Endodermal cell (in vitro differentiated cells): ENCODE data around the gene KRTAP1-4. TPM values are rescaled to one million over a fixed set of nuclear protein-coding genes. Genes with fewer than 3 reads are reported as not detected.

ENCODE experiments used
- DNase-seq: peaks from one replicate; pipeline ENCODE4 v3.0.0-alpha.2; 2017
- H3K27ac ChIP-seq: 2 replicates; pipeline ENCODE4 v1.5.1; 2013; ENCODE audit warnings: mild to moderate bottlenecking, low read depth, low read length, moderate library complexity
- H3K27me3 ChIP-seq: 2 replicates; pipeline ENCODE4 v1.6.1; 2013; ENCODE audit warnings: mild to moderate bottlenecking, low read length, moderate library complexity; ENCODE audit not compliant: insufficient read depth, control insufficient read depth, poor library complexity, severe bottlenecking
- H3K36me3 ChIP-seq: 2 replicates; pipeline ENCODE4 v1.7.0; 2013; ENCODE audit warnings: mild to moderate bottlenecking, low read length, moderate library complexity; ENCODE audit not compliant: control insufficient read depth, insufficient read depth
- H3K4me1 ChIP-seq: one replicate; pipeline ENCODE4 v1.7.0; 2013; ENCODE audit warnings: low read length; ENCODE audit not compliant: control insufficient read depth, insufficient read depth
- H3K4me3 ChIP-seq: 2 replicates; pipeline ENCODE4 v1.5.1; 2013; ENCODE audit warnings: mild to moderate bottlenecking, low read length, moderate library complexity
- H3K9ac ChIP-seq: 2 replicates; pipeline ENCODE4 v1.6.1; 2013; ENCODE audit warnings: mild to moderate bottlenecking, low read length, moderate library complexity; ENCODE audit not compliant: poor library complexity, severe bottlenecking; ENCODE audit errors: extremely low read depth
- H3K9me3 ChIP-seq: 2 replicates; pipeline ENCODE4 v1.6.1; 2013; ENCODE audit warnings: mild to moderate bottlenecking, low read length, moderate library complexity; ENCODE audit not compliant: control insufficient read depth
- H3K27ac Mint-ChIP-seq: 2 replicates; pipeline ENCODE4 v1.8.0; 2020; ENCODE audit warnings: mixed read lengths
- H3K27me3 Mint-ChIP-seq: 2 replicates; pipeline ENCODE4 v1.8.0; 2021; ENCODE audit warnings: mild to moderate bottlenecking, mixed read lengths; ENCODE audit not compliant: insufficient read depth
- H3K36me3 Mint-ChIP-seq: 2 replicates; pipeline ENCODE4 v1.8.0; 2020; ENCODE audit warnings: low read depth, mixed read lengths
- H3K4me1 Mint-ChIP-seq: 2 replicates; pipeline ENCODE4 v1.8.0; 2020; ENCODE audit warnings: mixed read lengths
- H3K4me3 Mint-ChIP-seq: 2 replicates; pipeline ENCODE4 v1.8.0; 2020; ENCODE audit warnings: mild to moderate bottlenecking, moderate library complexity, mixed read lengths
- H3K9me3 Mint-ChIP-seq: 2 replicates; pipeline ENCODE4 v1.8.0; 2020; ENCODE audit warnings: mild to moderate bottlenecking, mixed read lengths
- WGBS, 2 experiments: methylation state at CpG; one replicate each; pipeline versions ENCODE4 v1.1.5 to v1.1.7; 2013; ENCODE audit warnings: missing lambda C conversion rate in 2 of 2, mixed read lengths in 1 of 2; ENCODE audit not compliant: insufficient coverage in 1 of 2, insufficient read length in 1 of 2; 5-methylcytosine and 5-hydroxymethylcytosine counted together
- total RNA-seq, 2 donors: library from RNA; stranded (reverse); fragmentation: NEBNext Ultra II Directional in 1 of 2; extraction: Animal tissue kit (Norgen Biotek cat#: 25700) in 1 of 2; gene quantifications; 2 replicates in 1 of 2; 3 replicates in 1 of 2; pipeline ENCODE4 v1.2.1, GENCODE V29; 2021
- TF ChIP-seq, protein P1 (sequence below): fragments of 200-600 bp; sonication (generic); conservative IDR thresholded peaks from 2 replicates; pipeline ENCODE4 v1.5.0; 2021; ENCODE audit warnings: antibody characterized with exemption, mild to moderate bottlenecking

Gene KRTAP1-4
- total RNA-seq, 2 donors from 2014 or later: not detected

DNA sequence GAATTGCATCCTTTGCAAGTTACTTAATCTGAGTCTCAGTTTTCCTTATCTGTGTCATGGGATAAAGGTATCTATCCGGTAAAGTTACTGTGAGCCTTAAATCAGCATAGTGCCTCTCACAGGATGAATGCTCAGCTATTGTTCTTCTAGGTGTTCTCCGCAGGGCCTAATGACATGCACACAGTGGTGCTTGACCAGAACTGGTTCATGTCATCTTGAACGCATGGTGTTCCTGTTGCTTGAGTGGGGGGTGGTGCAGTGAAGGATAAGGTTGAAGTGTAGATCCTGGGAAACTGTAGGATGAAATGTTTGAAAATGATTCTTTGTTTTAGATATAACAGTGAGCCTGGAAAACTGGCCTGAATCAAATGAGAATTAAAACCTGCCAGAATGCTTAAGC lies 49.9 kb downstream of the KRTAP1-4 start:
- Histone ChIP-seq H3K36me3 (no peaks in the 10 kb centered on the region), H3K4me1 (peaks cover 8% of the 10 kb centered on the region), H3K9me3 (no peaks in the 10 kb centered on the region), H3K9ac (no peak overlapping the region), H3K4me3 (no peak overlapping the region), H3K27ac (no peak overlapping the region), H3K27me3 (peaks cover 10% of the 10 kb centered on the region)
- Mint-ChIP-seq H3K4me3 (no peak overlapping the region), H3K27ac (no peak overlapping the region), H3K4me1 (peaks cover 10% of the 10 kb centered on the region), H3K27me3 (peaks cover 7% of the 10 kb centered on the region), H3K36me3 (no peaks in the 10 kb centered on the region), H3K9me3 (no peaks in the 10 kb centered on the region)
- TF ChIP-seq, protein P1, sequence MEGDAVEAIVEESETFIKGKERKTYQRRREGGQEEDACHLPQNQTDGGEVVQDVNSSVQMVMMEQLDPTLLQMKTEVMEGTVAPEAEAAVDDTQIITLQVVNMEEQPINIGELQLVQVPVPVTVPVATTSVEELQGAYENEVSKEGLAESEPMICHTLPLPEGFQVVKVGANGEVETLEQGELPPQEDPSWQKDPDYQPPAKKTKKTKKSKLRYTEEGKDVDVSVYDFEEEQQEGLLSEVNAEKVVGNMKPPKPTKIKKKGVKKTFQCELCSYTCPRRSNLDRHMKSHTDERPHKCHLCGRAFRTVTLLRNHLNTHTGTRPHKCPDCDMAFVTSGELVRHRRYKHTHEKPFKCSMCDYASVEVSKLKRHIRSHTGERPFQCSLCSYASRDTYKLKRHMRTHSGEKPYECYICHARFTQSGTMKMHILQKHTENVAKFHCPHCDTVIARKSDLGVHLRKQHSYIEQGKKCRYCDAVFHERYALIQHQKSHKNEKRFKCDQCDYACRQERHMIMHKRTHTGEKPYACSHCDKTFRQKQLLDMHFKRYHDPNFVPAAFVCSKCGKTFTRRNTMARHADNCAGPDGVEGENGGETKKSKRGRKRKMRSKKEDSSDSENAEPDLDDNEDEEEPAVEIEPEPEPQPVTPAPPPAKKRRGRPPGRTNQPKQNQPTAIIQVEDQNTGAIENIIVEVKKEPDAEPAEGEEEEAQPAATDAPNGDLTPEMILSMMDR: no peak
- 65% methylated on average over 3 of the region's 3 CpGs for WGBS, 2 experiments
- DNase-seq: peak; percentile 73

Other genes starting within 250 kb of the KRTAP1-4 start
- gene KRT27, start 247.6 kb downstream of the KRTAP1-4 start, total RNA-seq: not detected
- not detected for gene KRT28, start 230.2 kb downstream of the KRTAP1-4 start, total RNA-seq
- 10 to 100 TPM; 22.3 to 46.8 TPM for gene KRT10, start 207.6 kb downstream of the KRTAP1-4 start, total RNA-seq
- gene KRT12, start 163.0 kb downstream of the KRTAP1-4 start, total RNA-seq: not detected
- gene KRT20, start 145.0 kb downstream of the KRTAP1-4 start, total RNA-seq: not detected
- gene KRT23, start 92.5 kb downstream of the KRTAP1-4 start, total RNA-seq: not detected
- not detected for gene KRT39, start 63.2 kb downstream of the KRTAP1-4 start, total RNA-seq
- gene KRT40, start 45.9 kb downstream of the KRTAP1-4 start, total RNA-seq: not detected
- not detected for gene KRTAP3-3, start 36.0 kb downstream of the KRTAP1-4 start, total RNA-seq
- gene KRTAP3-2, start 30.3 kb downstream of the KRTAP1-4 start, total RNA-seq: not detected
- not detected for gene KRTAP3-1, start 21.1 kb downstream of the KRTAP1-4 start, total RNA-seq
- not detected for gene KRTAP1-5, start 3.0 kb downstream of the KRTAP1-4 start, total RNA-seq
- not detected for gene KRTAP1-3, start 4.7 kb upstream of the KRTAP1-4 start, total RNA-seq
- not detected for gene KRTAP1-1, start 11.3 kb upstream of the KRTAP1-4 start, total RNA-seq
- not detected for gene KRTAP2-1, start 17.1 kb upstream of the KRTAP1-4 start, total RNA-seq
- gene KRTAP2-2, start 25.0 kb upstream of the KRTAP1-4 start, total RNA-seq: not detected
- gene KRTAP2-3, start 29.9 kb upstream of the KRTAP1-4 start, total RNA-seq: not detected
- not detected for gene KRTAP2-4, start 35.7 kb upstream of the KRTAP1-4 start, total RNA-seq
- gene KRTAP4-7, start 54.0 kb upstream of the KRTAP1-4 start, total RNA-seq: not detected
- gene KRTAP4-8, start 67.9 kb upstream of the KRTAP1-4 start, total RNA-seq: not detected
- gene KRTAP4-16, start 72.0 kb upstream of the KRTAP1-4 start, total RNA-seq: not detected
- gene KRTAP4-9, start 75.2 kb upstream of the KRTAP1-4 start, total RNA-seq: not detected
- gene KRTAP4-11, start 88.2 kb upstream of the KRTAP1-4 start, total RNA-seq: not detected
- gene KRTAP4-12, start 94.0 kb upstream of the KRTAP1-4 start, total RNA-seq: not detected
- gene KRTAP4-6, start 110.3 kb upstream of the KRTAP1-4 start, total RNA-seq: not detected
- not detected for gene KRTAP4-5, start 119.6 kb upstream of the KRTAP1-4 start, total RNA-seq
- gene KRTAP4-4, start 130.6 kb upstream of the KRTAP1-4 start, total RNA-seq: not detected
- not detected for gene KRTAP4-3, start 138.0 kb upstream of the KRTAP1-4 start, total RNA-seq
- not detected for gene KRTAP4-2, start 148.0 kb upstream of the KRTAP1-4 start, total RNA-seq
- gene KRTAP4-1, start 154.7 kb upstream of the KRTAP1-4 start, total RNA-seq: not detected
- gene KRTAP9-1, start 159.7 kb upstream of the KRTAP1-4 start, total RNA-seq: not detected
- gene KRTAP9-2, start 196.5 kb upstream of the KRTAP1-4 start, total RNA-seq: not detected
- not detected for gene KRTAP9-3, start 202.3 kb upstream of the KRTAP1-4 start, total RNA-seq
- not detected for gene KRTAP9-8, start 207.8 kb upstream of the KRTAP1-4 start, total RNA-seq
- gene KRTAP9-4, start 219.5 kb upstream of the KRTAP1-4 start, total RNA-seq: not detected
- not detected for gene KRTAP9-9, start 225.2 kb upstream of the KRTAP1-4 start, total RNA-seq
- gene KRTAP9-6, start 235.2 kb upstream of the KRTAP1-4 start, total RNA-seq: not detected
- not detected for gene KRTAP9-7, start 245.5 kb upstream of the KRTAP1-4 start, total RNA-seq